IMR-90 (cell line): ENCODE data around the gene CLEC17A. TPM values are rescaled to one million over a fixed set of nuclear protein-coding genes. Genes with fewer than 3 reads are reported as not detected.

Experiments used
- ATAC-seq: fragments of 200-7000 bp; cut with Tn5 transposase; 2 replicates; pipeline ENCODE4 v1.9.1; 2020; ENCODE audit warnings: low read depth, mild to moderate bottlenecking, moderate library complexity
- BruUV-seq: library from RNA; stranded (reverse); fragments of 400-500 nt; replicated peaks from 2 replicates; lab custom pipeline; 2021; lab: Mats Ljungman, UMichigan
- CTCF ChIA-PET: fragments of 300-600 bp; formaldehyde crosslinking; extraction: SDS; loops from one replicate; lab custom pipeline; 2021; ENCODE audit warnings: antibody characterized with exemption; lab: Yijun Ruan, JAX
- POLR2A ChIA-PET: fragments of 300-600 bp; sonication (Branson Sonifier 250); formaldehyde crosslinking; loops from one replicate; lab custom pipeline; 2022; ENCODE audit warnings: antibody characterized with exemption; ENCODE audit not compliant: unreplicated experiment; lab: Charles Lee
- DNase-seq: peaks from one replicate; pipeline ENCODE4 v3.0.0; 2013
- H2AFZ ChIP-seq: replicated peaks from 2 replicates; pipeline ENCODE3; 2013; ENCODE audit warnings: low read length, mild to moderate bottlenecking; ENCODE audit not compliant: poor library complexity
- H2AK5ac ChIP-seq: 2 replicates; pipeline ENCODE4 v1.6.1; 2013; ENCODE audit warnings: low read depth, low read length, inconsistent platforms
- H2AK9ac ChIP-seq: replicated peaks from 2 replicates; pipeline ENCODE3; 2013; ENCODE audit warnings: mild to moderate bottlenecking, low read depth, low read length, moderate library complexity; ENCODE audit not compliant: poor library complexity
- H2BK120ac ChIP-seq: 2 replicates; pipeline ENCODE4 v1.6.1; 2013; ENCODE audit warnings: low read depth, low read length, inconsistent platforms
- H2BK15ac ChIP-seq: 3 replicates; pipeline ENCODE4 v1.6.1; 2013; ENCODE audit warnings: low read depth, low read length, inconsistent platforms
- H2BK20ac ChIP-seq: 2 replicates; pipeline ENCODE4 v1.6.1; 2013; ENCODE audit warnings: low read depth, mild to moderate bottlenecking, inconsistent platforms, low read length, moderate library complexity
- H2BK5ac ChIP-seq: 2 replicates; pipeline ENCODE4 v1.6.1; 2013; ENCODE audit warnings: mild to moderate bottlenecking, low read depth, low read length, inconsistent platforms; ENCODE audit not compliant: poor library complexity, severe bottlenecking
- H3K14ac ChIP-seq: replicated peaks from 2 replicates; pipeline ENCODE4 v1.6.1; 2013; ENCODE audit warnings: low read depth, low read length, inconsistent platforms
- H3K18ac ChIP-seq: 2 replicates; pipeline ENCODE4 v1.6.1; 2013; ENCODE audit warnings: low read depth, low read length, control low read depth
- H3K23ac ChIP-seq: 2 replicates; pipeline ENCODE4 v1.6.1; 2013; ENCODE audit warnings: low read depth, low read length, inconsistent platforms
- H3K27ac ChIP-seq: 2 replicates; pipeline ENCODE4 v1.5.1; 2013; ENCODE audit warnings: mild to moderate bottlenecking, control low read depth, low read length; ENCODE audit not compliant: insufficient read depth
- H3K27me3 ChIP-seq: 2 replicates; pipeline ENCODE4 v1.6.1; 2013; ENCODE audit warnings: low read length; ENCODE audit not compliant: control insufficient read depth, insufficient read depth
- H3K36me3 ChIP-seq: 2 replicates; pipeline ENCODE4 v1.6.1; 2013; ENCODE audit warnings: low read length, mixed read lengths; ENCODE audit not compliant: control insufficient read depth, insufficient read depth
- H3K4ac ChIP-seq: 2 replicates; pipeline ENCODE4 v1.6.1; 2013; ENCODE audit warnings: low read depth, low read length, inconsistent platforms
- H3K4me1 ChIP-seq: 2 replicates; pipeline ENCODE4 v1.6.1; 2013; ENCODE audit warnings: low read length, mixed read lengths; ENCODE audit not compliant: control insufficient read depth, insufficient read depth
- H3K4me2 ChIP-seq: 2 replicates; pipeline ENCODE4 v1.6.1; 2013; ENCODE audit warnings: low read depth, mild to moderate bottlenecking, control low read depth, low read length, moderate library complexity
- H3K4me3 ChIP-seq: 2 replicates; pipeline ENCODE4 v1.5.1; 2013; ENCODE audit warnings: low read depth, mild to moderate bottlenecking, control low read depth, low read length, moderate library complexity; ENCODE audit not compliant: insufficient read depth
- H3K56ac ChIP-seq: 2 replicates; pipeline ENCODE4 v1.6.1; 2013; ENCODE audit warnings: low read length, inconsistent platforms; ENCODE audit not compliant: insufficient read depth; ENCODE audit errors: extremely low read depth
- H3K79me1 ChIP-seq, 2 experiments: 2 replicates each; pipeline ENCODE4 v1.6.1; 2013; ENCODE audit warnings: low read length in 2 of 2, inconsistent platforms in 1 of 2, low read depth in 1 of 2
- H3K9ac ChIP-seq: 2 replicates; pipeline ENCODE4 v1.6.1; 2013; ENCODE audit warnings: low read depth, low read length, control low read depth
- H3K9me1 ChIP-seq: 2 replicates; pipeline ENCODE4 v1.6.1; 2013; ENCODE audit warnings: low read length, inconsistent platforms; ENCODE audit not compliant: insufficient read depth
- H3K9me3 ChIP-seq: 2 replicates; pipeline ENCODE4 v1.6.1; 2013; ENCODE audit warnings: low read length; ENCODE audit not compliant: control insufficient read depth, insufficient read depth
- H4K20me1 ChIP-seq: 2 replicates; pipeline ENCODE4 v1.6.1; 2013; ENCODE audit warnings: low read length, inconsistent platforms; ENCODE audit not compliant: insufficient read depth
- H4K5ac ChIP-seq: 2 replicates; pipeline ENCODE4 v1.6.1; 2013; ENCODE audit warnings: mild to moderate bottlenecking, low read depth, low read length, control low read depth
- H4K8ac ChIP-seq, 2 experiments: 2 replicates each; pipeline ENCODE4 v1.6.1; 2013; ENCODE audit warnings: low read depth in 2 of 2, low read length in 2 of 2, control low read depth in 1 of 2, inconsistent platforms in 1 of 2
- H4K91ac ChIP-seq: 2 replicates; pipeline ENCODE4 v1.6.1; 2013; ENCODE audit warnings: low read depth, low read length, inconsistent platforms; ENCODE audit not compliant: insufficient read depth
- BHLHE40 ChIP-seq: fragments of 150-350 bp; IDR thresholded peaks from 2 replicates; pipeline ENCODE4 v1.6.1; 2016; ENCODE audit warnings: mild to moderate bottlenecking, low read depth, low read length
- CHD1 ChIP-seq: IDR thresholded peaks from 2 replicates; pipeline ENCODE4 v1.6.1; 2012; ENCODE audit warnings: low read depth, low read length, improper control_type of control experiment
- FOS ChIP-seq: fragments of 150-350 bp; IDR thresholded peaks from 2 replicates; pipeline ENCODE4 v1.6.1; 2016; ENCODE audit warnings: low read depth, low read length
- POLR2A ChIP-seq: IDR thresholded peaks from 2 replicates; pipeline ENCODE4 v1.6.1; 2012; ENCODE audit warnings: mild to moderate bottlenecking, low read depth, low read length
- WGBS, 2 experiments: methylation state at CpG; one replicate each; pipeline versions ENCODE4 v1.1.5 to v1.1.7; 2013; ENCODE audit warnings: missing lambda C conversion rate in 2 of 2; ENCODE audit not compliant: insufficient read length in 1 of 2; ENCODE audit errors: extremely low coverage in 2 of 2; 5-methylcytosine and 5-hydroxymethylcytosine counted together
- dilution Hi-C: fragments of 300-500 bp; cut with HindIII; formaldehyde crosslinking; loops from one replicate; pipeline ENCODE4 v1.14.3; 2018; ENCODE audit warnings: low sequenced_read_pairs; ENCODE audit not compliant: unreplicated experiment
- in situ Hi-C: fragments of 300-500 bp; cut with MboI; formaldehyde crosslinking; loops from 3 replicates; pipeline ENCODE4 v1.14.3; 2019; ENCODE audit warnings: low sequenced_read_pairs, inconsistent platforms, mixed read lengths
- intact Hi-C: fragments of 100-400 bp; cut with micrococcal nuclease; formaldehyde crosslinking; loops from 2 replicates; pipeline ENCODE4 v1.10.0; 2022
- polyA plus RNA-seq, 3 experiments: library from polyadenylated mRNA; depleted of rRNA; stranded (reverse); fragments of >200 nt; gene quantifications; 2 replicates each; pipeline ENCODE4 v1.2.3, GENCODE V29; 2012; ENCODE audit warnings: low replicate concordance in 1 of 3
- total RNA-seq: library from RNA; depleted of rRNA; stranded (reverse); fragments of >200 nt; gene quantifications from 2 replicates; pipeline ENCODE4 v1.2.3, GENCODE V29; 2012

The CLEC17A gene
- total and polyA plus RNA-seq, 2 of the 4 experiments (the other 2 are of a cell fraction): 0.05 TPM; not detected in 1

DNA sequence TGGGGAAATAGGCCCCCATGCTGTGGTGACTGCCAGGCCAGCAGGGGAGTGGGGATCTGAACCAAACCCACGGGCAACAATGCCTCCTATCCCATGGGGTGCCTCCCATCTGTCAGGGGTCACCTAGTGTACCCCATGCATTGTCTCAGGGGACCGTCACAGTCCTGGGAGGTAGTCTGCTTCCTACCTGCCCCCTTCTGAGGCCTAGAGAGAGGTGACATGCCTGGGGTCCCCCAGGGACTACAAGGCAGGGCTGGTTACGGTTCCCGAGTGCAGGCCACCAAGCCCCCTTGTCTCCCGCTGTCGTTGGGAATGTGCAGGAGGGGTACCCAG lies 22.1 kb upstream of the CLEC17A start:
- Histone ChIP-seq H3K4ac (no peak overlapping the region; the same call in 1 of the 2 replicates), H3K9me1 (peaks cover 5% of the 10 kb centered on the region), H3K18ac (no peak overlapping the region), H2BK20ac (no peak overlapping the region), H3K23ac (no peak overlapping the region), H2AK9ac (peak overlapping the region; percentile 29), H2BK5ac (no peak overlapping the region), H2BK15ac (no peak overlapping the region), H3K36me3 (peaks cover 9% of the 10 kb centered on the region; the same call in 1 of the 2 replicates), H4K8ac (no peak overlapping the region), H3K56ac (no peak overlapping the region), H2BK120ac (no peak overlapping the region), H2AFZ (no peak overlapping the region), H3K79me1 (peaks cover 10 to 38% of the 10 kb centered on the region in 2 experiments), H3K27me3 (no peaks in the 10 kb centered on the region), H3K14ac (no peak overlapping the region), H3K4me3 (no peak overlapping the region), H3K27ac (no peak overlapping the region), H2AK5ac (no peak overlapping the region), H4K5ac (no peak overlapping the region), H3K9me3 (no peaks in the 10 kb centered on the region), H3K4me2 (no peak overlapping the region), H3K9ac (no peak overlapping the region), H4K20me1 (peaks cover 10% of the 10 kb centered on the region), H3K4me1 (peaks cover 8% of the 10 kb centered on the region; the same call in 1 of the 2 replicates), H4K91ac (no peak overlapping the region)
- ATAC-seq (no peak), DNase-seq (no peak)
- ChIA-PET CTCF (no interaction called here), POLR2A (no interaction called here)
- intact Hi-C loops (no loop called here), in situ Hi-C loops (loop anchor here (25.0 kb wide), 1 partner anchor 877 kb away; the partner anchor contains the start of gene WIZ), dilution Hi-C loops (no loop called here)
- 100% methylated on average over 5 of the region's 6 CpGs; no CpG with 5 or more reads in 1 of the 2 experiments for WGBS, 2 experiments
- BruUV-seq: no TSS peak
- TF ChIP-seq FOS: no peak
- TF ChIP-seq BHLHE40: no peak
- TF ChIP-seq POLR2A: no peak
- no peak for TF ChIP-seq CHD1
